GM18858 (cell line): ENCODE data around the gene PXYLP1.

Source experiments
- ATAC-seq: cut with Tn5 transposase; IDR thresholded peaks from one replicate; pipeline ENCODE4 v1.9.1; 2021; ENCODE audit not compliant: unreplicated experiment

Gene PXYLP1

GRCh38 chr3:141342386-141342785, 110.8 kb downstream of the PXYLP1 start:
- no peak for ATAC-seq

GRCh38 chr3:141343077-141343476, 111.5 kb downstream of the PXYLP1 start:
- no peak for ATAC-seq

GRCh38 chr3:141343865-141344271, 112.2 kb downstream of the PXYLP1 start:
- ATAC-seq: no peak
